ENCODE results near the gene POP7.
"Not testable (repeated sequence)": the region's sequence is repeated elsewhere in the genome, so short reads cannot be mapped to it uniquely, and the experiment has no call there.

Gene POP7

GRCh38 chr7:100705753-100706671, at the start of gene POP7:
Gene POP7 (plus strand): TSS chr7:100706121. CDS start chr7:100706831, 710 bp downstream.
- peak within 1 kb of the TSS; percentile 72 for H3K4me3 ChIP-seq (ENCODE audit: low read depth, low read length)

GRCh38 chr7:100662194-100662776, 43.6 kb upstream of the POP7 start:
- H3K4me3 ChIP-seq (ENCODE audit: low read depth, low read length): not testable (repeated sequence)

GRCh38 chr7:100665168-100665726, 40.7 kb upstream of the POP7 start:
- H3K4me3 ChIP-seq (ENCODE audit: low read depth, low read length): no peak overlapping the region

- no peak overlapping the region for H3K4me3 ChIP-seq (ENCODE audit: low read depth, low read length)
Measured at GRCh38 chr7:100667331-100668068, 38.4 kb upstream of the POP7 start.

- no peak overlapping the region for H3K4me3 ChIP-seq (ENCODE audit: low read depth, low read length)
Measured at GRCh38 chr7:100668069-100668449, 37.9 kb upstream of the POP7 start.

GRCh38 chr7:100669106-100669505, 36.8 kb upstream of the POP7 start:
- H3K4me3 ChIP-seq (ENCODE audit: low read depth, low read length): not testable (repeated sequence)

- no peak overlapping the region for H3K4me3 ChIP-seq (ENCODE audit: low read depth, low read length)
Measured at GRCh38 chr7:100670074-100670473, 35.8 kb upstream of the POP7 start.

- no peak overlapping the region for H3K4me3 ChIP-seq (ENCODE audit: low read depth, low read length)
Measured at GRCh38 chr7:100671353-100672327, 34.3 kb upstream of the POP7 start.

- peak within 1 kb of the TSS; percentile 78 for H3K4me3 ChIP-seq (ENCODE audit: low read depth, low read length)
Measured at GRCh38 chr7:100673302-100673941, 32.5 kb upstream of the POP7 start, which contains the start of gene GNB2. Gene GNB2 (plus strand): TSS chr7:100673740. CDS start chr7:100676266, 2,526 bp downstream.

- peak overlapping the region; percentile 78 for H3K4me3 ChIP-seq (ENCODE audit: low read depth, low read length)
Measured at GRCh38 chr7:100673942-100674410, 31.9 kb upstream of the POP7 start.

- H3K4me3 ChIP-seq (ENCODE audit: low read depth, low read length): peak overlapping the region; percentile 78
Measured at GRCh38 chr7:100674411-100675104, 31.4 kb upstream of the POP7 start.

GRCh38 chr7:100675105-100675451, 30.8 kb upstream of the POP7 start:
- H3K4me3 ChIP-seq (ENCODE audit: low read depth, low read length): peak overlapping the region; percentile 78

- peak overlapping the region; percentile 27 for H3K4me3 ChIP-seq (ENCODE audit: low read depth, low read length)
Measured at GRCh38 chr7:100675581-100676350, 30.2 kb upstream of the POP7 start.

GRCh38 chr7:100676501-100677306, 29.2 kb upstream of the POP7 start:
- H3K4me3 ChIP-seq (ENCODE audit: low read depth, low read length): peak overlapping the region; percentile 8

- H3K4me3 ChIP-seq (ENCODE audit: low read depth, low read length): no peak overlapping the region
Measured at GRCh38 chr7:100677308-100678267, 28.3 kb upstream of the POP7 start.

Data from iPS-11a (cell line).